Esophagus muscularis mucosa (tissue), 4 donors: ENCODE measurements around the gene GNA15. TPM values are rescaled to one million over a fixed set of nuclear protein-coding genes. Genes with fewer than 3 reads are reported as not detected.

Experiments used
- DNase-seq: peaks from one replicate; pipeline ENCODE4 v3.0.0-alpha.2; 2017; ENCODE audit errors: extremely low spot score
- H3K27ac ChIP-seq, 4 donors: fragments of 200-600 bp; sonication (generic); replicated peaks in 1 of 4; 1 replicate in 3 of 4; 2 replicates in 1 of 4; pipeline ENCODE4 v1.5.1; 2016 to 2019; ENCODE audit warnings: mild to moderate bottlenecking in 1 of 4
- H3K27me3 ChIP-seq, 4 donors: fragments of 200-600 bp; sonication (generic); one replicate each; pipeline versions ENCODE4 v1.5.1 to v1.6.0; 2016 to 2019
- H3K36me3 ChIP-seq, 4 donors: fragments of 200-600 bp; sonication (generic); one replicate each; pipeline ENCODE4 v1.5.1; 2016 to 2019
- H3K4me1 ChIP-seq, 4 donors: fragments of 200-600 bp; sonication (generic); one replicate each; pipeline ENCODE4 v1.5.1; 2016 to 2019
- H3K4me3 ChIP-seq, 4 donors: fragments of 200-600 bp; sonication (generic); 1 replicate in 2 of 4; 2 replicates in 2 of 4; pipeline ENCODE4 v1.5.1; 2016 to 2019; ENCODE audit warnings: mild to moderate bottlenecking in 4 of 4, moderate library complexity in 1 of 4
- H3K9me3 ChIP-seq, 4 donors: fragments of 200-600 bp; sonication (generic); 1 replicate in 3 of 4; 2 replicates in 1 of 4; pipeline ENCODE4 v1.5.1; 2016 to 2019
- CTCF ChIP-seq, 3 experiments: fragments of 200-600 bp in 2 of 3; fragments of 450-650 bp in 1 of 3; sonication (generic) in 2 of 3; IDR thresholded peaks; one replicate each; pipeline ENCODE4 v1.5.1; 2017 to 2019; ENCODE audit warnings: antibody characterized with exemption in 3 of 3, mild to moderate bottlenecking in 2 of 3, moderate library complexity in 1 of 3
- EP300 ChIP-seq: sonication (generic); formaldehyde crosslinking; IDR thresholded peaks from one replicate; pipeline ENCODE4 v1.6.1; 2017; ENCODE audit warnings: antibody characterized with exemption
- POLR2A ChIP-seq: fragments of 450-650 bp; IDR thresholded peaks from one replicate; pipeline ENCODE4 v1.6.1; 2017; ENCODE audit warnings: antibody characterized with exemption, moderate library complexity, mild to moderate bottlenecking, low read depth
- POLR2AphosphoS5 ChIP-seq, 2 donors: sonication (generic); formaldehyde crosslinking; IDR thresholded peaks; one replicate each; pipeline ENCODE4 v1.6.1; 2017; ENCODE audit warnings: antibody characterized with exemption in 2 of 2
- WGBS: methylation state at CpG from one replicate; pipeline ENCODE4 v1.1.5; 2018; 5-methylcytosine and 5-hydroxymethylcytosine counted together
- intact Hi-C: fragments of 100-400 bp; cut with DNase I; formaldehyde crosslinking; loops from one replicate; pipeline ENCODE4 v1.15.1; 2023
- total RNA-seq, 4 donors: library from RNA; depleted of rRNA; stranded (reverse); fragments of >200 nt; gene quantifications; one replicate each; pipeline versions ENCODE4 v1.1.0 to v1.2.1, GENCODE V29; 2016

Gene GNA15
- total RNA-seq, 4 donors from 2014 or later, result 4.3 to 13.8 (median 5.3) TPM

DNA sequence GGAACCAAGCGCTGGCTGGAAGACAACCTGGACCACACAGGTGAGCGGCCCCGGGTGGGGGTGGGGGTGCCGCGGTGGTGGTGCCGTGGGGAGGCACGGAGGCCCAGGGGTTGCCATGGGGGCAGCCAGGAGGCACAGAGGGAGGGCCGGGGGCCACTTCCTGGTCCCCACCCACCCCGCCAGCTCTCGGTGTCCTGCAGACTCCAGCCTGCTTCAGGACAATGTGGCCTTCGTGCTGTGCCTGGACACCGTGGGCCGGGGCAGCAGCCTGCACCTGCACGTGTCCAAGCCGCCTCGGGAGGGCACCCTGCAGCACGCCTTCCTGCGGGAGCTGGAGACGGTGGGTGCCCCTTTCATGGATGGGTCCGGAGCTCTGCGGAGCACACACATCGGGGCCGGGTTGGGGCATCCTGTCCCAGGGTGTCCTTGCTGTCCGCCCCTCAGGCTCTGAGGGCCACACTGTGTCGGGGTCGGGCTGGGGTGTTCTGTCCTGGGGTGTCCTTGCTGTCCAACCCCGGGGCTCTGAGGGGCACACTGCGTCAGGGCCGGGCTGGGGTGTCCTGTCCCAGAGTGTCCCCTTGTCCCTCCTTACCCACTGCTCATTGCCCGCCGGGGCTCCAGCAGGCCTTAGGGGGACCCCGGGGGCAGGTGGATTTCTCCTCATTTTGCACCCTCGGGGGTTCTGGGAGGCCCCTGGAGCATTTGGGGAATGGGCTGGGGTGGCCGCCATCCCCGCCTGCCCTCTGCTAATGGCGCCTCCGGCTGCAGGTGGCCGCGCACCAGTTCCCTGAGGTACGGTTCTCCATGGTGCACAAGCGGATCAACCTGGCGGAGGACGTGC lies 68.2 kb downstream of the GNA15 start:
- DNase-seq, result no peak
- Histone ChIP-seq H3K27me3 (no peaks in the 10 kb centered on the region), H3K9me3 (no peaks in the 10 kb centered on the region), H3K27ac (no peak overlapping the region), H3K4me3 (no peak overlapping the region), H3K4me1 (no peaks in the 10 kb centered on the region), H3K36me3 (peaks cover 28 to 96% (median 83%) of the 10 kb centered on the region in 4 donors)
- TF ChIP-seq CTCF (IDR thresholded peaks at IDR 0.05) (no peak), POLR2AphosphoS5 (IDR thresholded peaks at IDR 0.05) (no peak), POLR2A (no peak)
- 98% methylated on average over 8 of the region's 43 CpGs for WGBS
- intact Hi-C loops, result no loop called here

DNA sequence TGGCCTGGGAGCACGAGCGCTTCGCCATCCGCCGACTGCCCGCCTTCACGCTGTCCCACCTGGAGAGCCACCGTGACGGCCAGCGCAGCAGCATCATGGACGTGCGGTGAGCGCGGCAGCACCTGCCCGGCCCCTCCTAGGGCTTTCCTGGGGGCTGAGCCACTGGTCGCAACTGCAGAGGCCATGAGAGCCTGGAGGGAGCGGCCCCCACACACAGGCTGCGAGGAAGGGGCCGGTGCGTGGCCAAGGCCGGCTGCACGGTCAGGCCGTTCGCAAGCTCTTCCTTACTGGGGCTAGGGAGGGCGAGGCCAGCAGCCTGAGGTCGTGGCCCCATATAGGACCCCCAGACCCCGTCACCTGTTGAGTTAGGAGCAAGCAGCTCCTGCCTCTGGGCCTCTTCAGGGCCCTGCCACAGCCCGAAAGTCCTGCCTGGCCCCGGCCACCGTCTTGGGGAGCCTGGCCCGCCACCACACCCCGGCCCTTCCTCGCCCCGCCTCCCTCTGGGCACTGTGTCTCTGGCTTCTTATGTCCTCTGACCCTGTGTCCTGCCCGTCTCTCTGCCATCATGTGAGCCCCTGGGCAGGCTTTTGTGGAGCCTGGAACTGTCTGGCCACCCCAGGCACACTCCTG lies 68.9 kb downstream of the GNA15 start:
- TF ChIP-seq EP300, result no peak
- no peak for TF ChIP-seq CTCF (IDR thresholded peaks at IDR 0.05)
- TF ChIP-seq POLR2A, result no peak
- no peak for TF ChIP-seq POLR2AphosphoS5 (IDR thresholded peaks at IDR 0.05)
- intact Hi-C loops, result no loop called here
- 95% methylated on average over 28 of the region's 35 CpGs for WGBS
- H3K36me3 ChIP-seq, result peaks cover 28 to 92% (median 84%) of the 10 kb centered on the region in 4 donors
- H3K27ac ChIP-seq, result no peak overlapping the region
- H3K27me3 ChIP-seq, result no peaks in the 10 kb centered on the region
- H3K4me3 ChIP-seq, result no peak overlapping the region
- no peaks in the 10 kb centered on the region for H3K9me3 ChIP-seq
- H3K4me1 ChIP-seq, result no peaks in the 10 kb centered on the region
- DNase-seq, result no peak

DNA sequence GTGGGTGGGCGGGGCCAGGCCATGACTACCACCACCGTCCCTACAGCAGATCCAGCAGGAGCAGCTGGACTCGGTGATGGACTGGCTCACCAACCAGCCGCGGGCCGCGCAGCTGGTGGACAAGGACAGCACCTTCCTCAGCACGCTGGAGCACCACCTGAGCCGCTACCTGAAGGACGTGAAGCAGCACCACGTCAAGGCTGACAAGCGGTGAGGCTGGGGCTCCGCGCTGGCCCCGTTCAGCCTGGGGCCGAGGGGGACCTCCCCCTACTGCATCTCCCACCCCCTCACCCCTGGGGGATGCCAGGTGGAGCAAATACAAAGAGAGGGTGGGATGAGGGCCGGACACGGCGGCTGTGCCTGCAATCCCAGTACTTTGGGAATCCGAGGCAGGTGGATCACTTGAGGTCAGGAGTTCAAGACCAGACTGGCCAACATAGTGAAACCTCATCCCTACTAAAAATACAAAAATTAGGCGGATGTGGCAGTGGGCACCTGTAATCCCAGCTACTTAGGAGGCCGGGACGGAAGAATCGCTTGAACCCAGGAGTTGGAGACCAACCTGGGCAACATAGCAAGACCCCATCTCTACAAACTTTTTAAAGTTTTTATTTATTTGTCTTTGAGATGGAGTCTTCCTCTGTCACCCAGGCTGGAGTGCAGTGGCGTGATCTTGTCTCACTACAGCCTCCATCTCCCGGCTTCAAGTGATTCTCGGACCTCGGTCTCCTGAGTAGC lies 70.6 kb downstream of the GNA15 start:
- intact Hi-C loops, result no loop called here
- Histone ChIP-seq H3K27me3 (no peaks in the 10 kb centered on the region), H3K36me3 (peaks cover 28 to 79% (median 73%) of the 10 kb centered on the region in 4 donors), H3K27ac (no peak overlapping the region), H3K4me1 (no peaks in the 10 kb centered on the region), H3K4me3 (no peak overlapping the region), H3K9me3 (no peaks in the 10 kb centered on the region)
- DNase-seq, result no peak
- 92% methylated on average over 22 of the region's 28 CpGs for WGBS
- TF ChIP-seq POLR2AphosphoS5 (IDR thresholded peaks at IDR 0.05) (no peak), EP300 (no peak), CTCF (IDR thresholded peaks at IDR 0.05) (no peak), POLR2A (no peak)

DNA sequence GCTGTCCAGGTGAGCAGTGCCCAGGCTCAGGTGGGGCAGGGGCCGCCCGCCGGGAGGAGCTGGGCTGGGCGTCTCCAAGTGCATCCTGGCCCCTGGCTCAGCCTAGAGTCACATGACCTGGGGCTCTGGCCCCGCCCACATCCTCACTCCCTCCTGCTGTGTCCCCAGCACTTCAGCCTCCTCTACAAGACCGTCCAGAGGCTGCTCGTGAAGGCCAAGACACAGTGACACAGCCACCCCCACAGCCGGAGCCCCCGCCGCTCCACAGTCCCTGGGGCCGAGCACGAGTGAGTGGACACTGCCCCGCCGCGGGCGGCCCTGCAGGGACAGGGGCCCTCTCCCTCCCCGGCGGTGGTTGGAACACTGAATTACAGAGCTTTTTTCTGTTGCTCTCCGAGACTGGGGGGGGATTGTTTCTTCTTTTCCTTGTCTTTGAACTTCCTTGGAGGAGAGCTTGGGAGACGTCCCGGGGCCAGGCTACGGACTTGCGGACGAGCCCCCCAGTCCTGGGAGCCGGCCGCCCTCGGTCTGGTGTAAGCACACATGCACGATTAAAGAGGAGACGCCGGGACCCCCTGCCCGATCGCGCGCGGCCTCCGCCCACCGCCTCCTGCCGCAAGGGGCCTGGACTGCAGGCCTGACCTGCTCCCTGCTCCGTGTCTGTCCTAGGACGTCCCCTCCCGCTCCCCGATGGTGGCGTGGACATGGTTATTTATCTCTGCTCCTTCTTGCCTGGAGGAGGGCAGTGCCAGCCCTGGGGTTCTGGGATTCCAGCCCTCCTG lies 71.8 kb downstream of the GNA15 start:
- H3K9me3 ChIP-seq, result no peaks in the 10 kb centered on the region
- peaks cover 28 to 67% (median 60%) of the 10 kb centered on the region in 4 donors for H3K36me3 ChIP-seq
- no peaks in the 10 kb centered on the region for H3K4me1 ChIP-seq
- WGBS, result 95% methylated on average over 25 of the region's 43 CpGs
- no peak overlapping the region for H3K4me3 ChIP-seq
- no peaks in the 10 kb centered on the region for H3K27me3 ChIP-seq
- intact Hi-C loops, result no loop called here
- DNase-seq, result no peak
- TF ChIP-seq CTCF (IDR thresholded peaks at IDR 0.05) (no peak), POLR2AphosphoS5 (IDR thresholded peaks at IDR 0.05) (no peak), EP300 (no peak), POLR2A (no peak)
- H3K27ac ChIP-seq, result no peak overlapping the region
